Ishikawa (cell line): ENCODE data around the gene TTLL13.

Experiments used
- CEBPB ChIP-seq: IDR thresholded peaks from 2 replicates; pipeline ENCODE4 v1.6.1; 2012
- CREB1 ChIP-seq: IDR thresholded peaks from 2 replicates; pipeline ENCODE4 v1.6.1; 2012; ENCODE audit warnings: low read depth
- EGR1 ChIP-seq: IDR thresholded peaks from 2 replicates; pipeline ENCODE4 v1.6.1; 2012
- EP300 ChIP-seq: IDR thresholded peaks from 2 replicates; pipeline ENCODE4 v1.6.1; 2012; ENCODE audit warnings: borderline replicate concordance
- FOXM1 ChIP-seq: IDR thresholded peaks from 2 replicates; pipeline ENCODE4 v1.6.1; 2012; ENCODE audit warnings: low read depth, borderline replicate concordance
- NFIC ChIP-seq: IDR thresholded peaks from 2 replicates; pipeline ENCODE4 v1.6.1; 2012
- RAD21 ChIP-seq: IDR thresholded peaks from 2 replicates; pipeline ENCODE4 v1.6.1; 2012; ENCODE audit warnings: low read depth
- TAF1 ChIP-seq: IDR thresholded peaks from 2 replicates; pipeline ENCODE4 v1.6.1; 2012; ENCODE audit warnings: low read depth, mild to moderate bottlenecking
- TCF12 ChIP-seq: IDR thresholded peaks from 2 replicates; pipeline ENCODE4 v1.6.1; 2012; ENCODE audit warnings: low read depth
- TEAD4 ChIP-seq: IDR thresholded peaks from 2 replicates; pipeline ENCODE4 v1.6.1; 2012
- YY1 ChIP-seq: IDR thresholded peaks from 2 replicates; pipeline ENCODE4 v1.6.1; 2012; ENCODE audit warnings: low read depth
- ZBTB7A ChIP-seq: IDR thresholded peaks from 2 replicates; pipeline ENCODE4 v1.6.1; 2012; ENCODE audit warnings: low read depth
- TF ChIP-seq, protein P1 (sequence below): IDR thresholded peaks from 2 replicates; pipeline ENCODE4 v1.6.1; 2012
- TF ChIP-seq, protein P2 (sequence below): IDR thresholded peaks from 2 replicates; pipeline ENCODE4 v1.6.1; 2012
- TF ChIP-seq, protein P3 (sequence below): IDR thresholded peaks from 2 replicates; pipeline ENCODE4 v1.6.1; 2012; ENCODE audit warnings: low read depth, mild to moderate bottlenecking

Gene TTLL13

DNA sequence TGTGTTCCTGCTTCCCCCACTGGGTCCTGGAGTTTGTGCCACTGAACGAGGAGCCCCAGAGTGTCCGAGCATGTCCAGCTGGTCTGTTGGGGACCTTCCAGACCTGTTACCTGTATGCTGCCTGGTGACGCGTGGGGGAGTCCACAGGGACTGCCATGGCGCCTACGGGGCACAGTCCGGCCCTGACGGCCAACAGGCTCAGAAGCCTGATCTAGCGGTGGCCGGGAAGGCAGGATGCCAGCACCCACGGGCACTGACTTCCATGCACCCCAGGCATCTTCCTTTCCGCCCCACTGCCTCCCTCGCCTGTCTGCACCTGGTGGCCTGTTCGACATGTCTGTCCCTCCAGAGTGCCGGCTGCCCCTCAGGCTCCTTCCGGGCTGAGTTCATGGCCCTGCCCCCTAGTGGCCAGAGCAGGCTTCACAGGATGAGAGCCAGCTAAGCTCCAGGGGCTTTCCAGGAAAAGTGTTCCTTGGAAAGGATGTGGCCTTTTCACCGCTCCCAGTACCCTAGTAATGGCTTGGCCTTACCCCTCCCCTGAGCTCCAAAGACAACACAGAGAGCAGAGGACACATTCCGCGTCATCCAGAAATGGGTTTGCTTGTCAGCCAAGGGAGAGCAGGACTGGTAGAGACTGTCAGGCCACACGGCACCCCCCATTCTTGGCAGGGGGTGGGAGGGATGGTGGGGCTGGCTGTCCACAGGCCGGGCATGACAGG lies 51.8 kb downstream of the TTLL13 start:
- TF ChIP-seq TAF1 (no peak), RAD21 (peak; percentile 57), ZBTB7A (no peak), YY1 (0 out of 2 replicates have a peak, but pooled peaks have one; percentile 56), NFIC (0 out of 2 replicates have a peak, but pooled peaks have one; percentile 13), CEBPB (no peak), FOXM1 (no peak)
- TF ChIP-seq, protein P1, sequence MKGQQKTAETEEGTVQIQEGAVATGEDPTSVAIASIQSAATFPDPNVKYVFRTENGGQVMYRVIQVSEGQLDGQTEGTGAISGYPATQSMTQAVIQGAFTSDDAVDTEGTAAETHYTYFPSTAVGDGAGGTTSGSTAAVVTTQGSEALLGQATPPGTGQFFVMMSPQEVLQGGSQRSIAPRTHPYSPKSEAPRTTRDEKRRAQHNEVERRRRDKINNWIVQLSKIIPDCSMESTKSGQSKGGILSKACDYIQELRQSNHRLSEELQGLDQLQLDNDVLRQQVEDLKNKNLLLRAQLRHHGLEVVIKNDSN: no peak
- TF ChIP-seq, protein P2, sequence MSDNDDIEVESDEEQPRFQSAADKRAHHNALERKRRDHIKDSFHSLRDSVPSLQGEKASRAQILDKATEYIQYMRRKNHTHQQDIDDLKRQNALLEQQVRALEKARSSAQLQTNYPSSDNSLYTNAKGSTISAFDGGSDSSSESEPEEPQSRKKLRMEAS: peak; percentile 53; the same call in 1 of the 2 replicates
- TF ChIP-seq, protein P3, sequence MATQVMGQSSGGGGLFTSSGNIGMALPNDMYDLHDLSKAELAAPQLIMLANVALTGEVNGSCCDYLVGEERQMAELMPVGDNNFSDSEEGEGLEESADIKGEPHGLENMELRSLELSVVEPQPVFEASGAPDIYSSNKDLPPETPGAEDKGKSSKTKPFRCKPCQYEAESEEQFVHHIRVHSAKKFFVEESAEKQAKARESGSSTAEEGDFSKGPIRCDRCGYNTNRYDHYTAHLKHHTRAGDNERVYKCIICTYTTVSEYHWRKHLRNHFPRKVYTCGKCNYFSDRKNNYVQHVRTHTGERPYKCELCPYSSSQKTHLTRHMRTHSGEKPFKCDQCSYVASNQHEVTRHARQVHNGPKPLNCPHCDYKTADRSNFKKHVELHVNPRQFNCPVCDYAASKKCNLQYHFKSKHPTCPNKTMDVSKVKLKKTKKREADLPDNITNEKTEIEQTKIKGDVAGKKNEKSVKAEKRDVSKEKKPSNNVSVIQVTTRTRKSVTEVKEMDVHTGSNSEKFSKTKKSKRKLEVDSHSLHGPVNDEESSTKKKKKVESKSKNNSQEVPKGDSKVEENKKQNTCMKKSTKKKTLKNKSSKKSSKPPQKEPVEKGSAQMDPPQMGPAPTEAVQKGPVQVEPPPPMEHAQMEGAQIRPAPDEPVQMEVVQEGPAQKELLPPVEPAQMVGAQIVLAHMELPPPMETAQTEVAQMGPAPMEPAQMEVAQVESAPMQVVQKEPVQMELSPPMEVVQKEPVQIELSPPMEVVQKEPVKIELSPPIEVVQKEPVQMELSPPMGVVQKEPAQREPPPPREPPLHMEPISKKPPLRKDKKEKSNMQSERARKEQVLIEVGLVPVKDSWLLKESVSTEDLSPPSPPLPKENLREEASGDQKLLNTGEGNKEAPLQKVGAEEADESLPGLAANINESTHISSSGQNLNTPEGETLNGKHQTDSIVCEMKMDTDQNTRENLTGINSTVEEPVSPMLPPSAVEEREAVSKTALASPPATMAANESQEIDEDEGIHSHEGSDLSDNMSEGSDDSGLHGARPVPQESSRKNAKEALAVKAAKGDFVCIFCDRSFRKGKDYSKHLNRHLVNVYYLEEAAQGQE: no peak

DNA sequence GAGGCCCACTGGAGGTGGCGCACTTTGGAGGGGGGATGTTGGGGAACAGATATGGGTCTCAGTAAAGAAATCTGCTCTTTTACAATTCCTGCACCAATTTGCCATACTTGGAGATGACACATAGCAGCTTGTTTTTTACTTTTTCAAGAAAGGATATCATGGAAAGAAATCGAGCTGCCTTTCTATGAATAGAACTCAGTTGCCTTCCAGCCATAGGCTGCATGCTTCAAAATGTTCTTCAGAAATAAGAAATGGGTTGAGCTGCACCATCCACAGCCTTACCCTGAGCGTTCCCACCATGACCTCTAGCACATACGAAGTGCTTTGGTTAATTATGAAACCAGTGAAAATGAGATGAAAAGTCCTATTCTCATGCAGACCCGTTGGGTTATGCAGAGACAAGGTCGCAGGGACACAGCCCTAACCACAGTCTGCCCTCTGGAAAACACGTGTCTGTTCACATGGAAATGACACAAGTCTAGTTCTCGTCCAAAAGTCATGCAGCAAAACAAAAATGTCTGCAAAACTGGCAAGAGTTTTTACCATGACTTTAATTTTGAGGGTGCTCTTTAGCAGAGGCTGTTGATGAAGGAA lies 52.4 kb downstream of the TTLL13 start:
- TF ChIP-seq ZBTB7A (no peak), EGR1 (no peak), FOXM1 (no peak)
- TF ChIP-seq, protein P3: no peak
- TF ChIP-seq, protein P2: no peak

DNA sequence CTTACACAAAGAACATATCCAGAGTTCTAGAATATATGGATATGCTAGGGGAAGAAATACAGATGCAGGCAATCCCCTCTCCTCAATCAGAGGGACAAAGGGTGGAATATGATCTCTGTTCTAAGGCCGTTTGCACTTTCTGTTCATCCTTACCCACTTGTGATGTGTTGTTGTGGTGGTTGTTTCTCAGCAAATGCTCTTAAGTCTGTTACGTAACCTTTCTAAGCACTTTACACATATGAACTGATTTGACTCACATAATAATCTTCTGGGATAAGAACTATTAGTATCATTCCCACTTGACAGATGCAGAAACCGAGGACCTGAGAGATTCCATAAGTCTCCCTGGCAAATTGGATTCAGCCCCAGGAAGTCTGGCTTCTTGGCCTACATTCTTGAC lies 56.6 kb downstream of the TTLL13 start:
- TF ChIP-seq CREB1: no peak
- TF ChIP-seq EP300: no peak
- TF ChIP-seq TAF1: no peak
- TF ChIP-seq, protein P2: no peak
- TF ChIP-seq EGR1: no peak
- no peak for TF ChIP-seq NFIC
- no peak for TF ChIP-seq CEBPB
- no peak for TF ChIP-seq RAD21
- TF ChIP-seq TCF12: no peak
- no peak for TF ChIP-seq ZBTB7A
- TF ChIP-seq, protein P1: no peak
- TF ChIP-seq TEAD4: no peak
- no peak for TF ChIP-seq YY1
- TF ChIP-seq, protein P3: no peak
- TF ChIP-seq FOXM1: no peak

DNA sequence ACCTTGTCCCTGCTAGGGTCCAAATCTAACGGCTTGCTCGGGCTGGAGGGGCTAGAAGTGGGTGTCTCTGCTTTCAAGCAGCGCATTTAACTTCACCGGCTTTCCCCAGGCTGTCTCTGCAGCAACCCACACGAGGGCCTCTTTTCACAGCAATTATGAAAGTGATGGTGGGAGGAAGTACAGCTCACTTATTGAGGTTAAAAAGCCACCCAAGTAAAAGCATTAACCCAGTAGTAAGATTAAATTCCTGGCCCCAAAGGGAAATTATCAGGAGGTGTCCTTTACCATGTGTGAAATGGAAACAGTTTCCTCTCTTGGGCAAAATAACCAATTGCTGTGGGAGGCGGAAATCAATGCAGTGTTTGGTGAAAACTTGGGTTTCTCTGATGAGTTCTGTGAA lies 57.2 kb downstream of the TTLL13 start:
- no peak for TF ChIP-seq EGR1
- TF ChIP-seq TCF12: no peak

DNA sequence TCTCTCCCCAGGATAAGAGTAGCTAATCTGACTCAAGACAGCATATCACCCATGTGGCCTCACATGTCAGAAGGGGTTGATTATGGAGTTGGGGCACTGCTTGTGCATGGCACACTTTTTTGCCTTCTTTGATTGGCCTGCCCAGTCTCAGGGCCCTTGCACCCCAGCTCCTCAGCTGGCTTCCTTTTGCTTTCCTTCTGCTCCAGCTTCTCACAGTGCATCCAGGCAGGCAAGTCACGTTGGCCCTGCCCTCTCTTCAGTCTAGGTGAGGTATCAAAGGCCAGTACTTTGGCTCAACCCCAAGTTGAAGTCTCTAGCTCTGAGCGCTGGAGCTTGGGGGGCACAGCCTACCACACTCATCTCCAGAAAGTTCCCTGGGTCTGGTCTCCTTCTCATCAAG lies 58.3 kb downstream of the TTLL13 start:
- no peak for TF ChIP-seq ZBTB7A
- TF ChIP-seq TCF12: no peak
